HG02973 (cell line): ENCODE results near the gene MAP4K2.
"Not testable (repeated sequence)": the region's sequence is repeated elsewhere in the genome, so short reads cannot be mapped to it uniquely, and the experiment has no call there.

Source experiments
- ATAC-seq: cut with Tn5 transposase; IDR thresholded peaks from one replicate; pipeline ENCODE4 v1.9.1; 2021; ENCODE audit warnings: moderate library complexity; ENCODE audit not compliant: unreplicated experiment

The MAP4K2 gene

DNA sequence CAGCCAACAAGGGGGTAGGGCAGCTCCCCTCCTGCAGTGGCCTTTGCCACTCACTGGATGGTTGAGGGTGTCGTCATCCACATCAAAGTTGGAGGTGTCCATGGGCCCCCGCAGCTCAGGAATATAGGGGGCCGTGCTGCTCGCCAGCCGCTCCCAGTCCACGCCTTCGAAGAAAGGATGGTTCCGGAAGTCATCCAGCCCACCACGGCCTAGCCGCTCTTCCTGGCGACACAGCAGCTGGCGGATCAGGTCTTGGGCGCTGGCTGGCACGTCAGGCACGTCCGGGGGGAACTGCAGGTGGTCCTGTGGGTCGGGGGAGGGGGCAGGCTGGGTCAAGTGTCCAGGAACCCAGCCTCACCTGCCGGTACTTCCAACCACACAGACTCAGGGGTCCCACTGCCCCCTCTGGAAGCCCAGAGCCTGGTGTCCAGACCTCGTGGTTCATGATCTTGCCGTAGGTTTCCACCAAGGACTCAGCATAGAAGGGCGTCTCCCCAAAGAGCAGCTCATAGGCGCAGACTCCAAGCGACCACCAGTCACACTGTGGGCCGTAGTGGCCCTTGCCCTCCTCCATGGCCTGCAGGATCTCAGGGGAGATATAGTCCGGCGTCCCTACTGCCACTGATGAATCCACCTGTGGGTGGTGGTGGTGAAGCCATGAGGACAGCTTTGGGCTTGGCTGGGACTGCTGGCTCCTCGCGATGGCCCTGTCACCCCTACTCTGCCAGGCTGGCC lies 35.8 kb upstream of the MAP4K2 start:
- ATAC-seq, result no peak

DNA sequence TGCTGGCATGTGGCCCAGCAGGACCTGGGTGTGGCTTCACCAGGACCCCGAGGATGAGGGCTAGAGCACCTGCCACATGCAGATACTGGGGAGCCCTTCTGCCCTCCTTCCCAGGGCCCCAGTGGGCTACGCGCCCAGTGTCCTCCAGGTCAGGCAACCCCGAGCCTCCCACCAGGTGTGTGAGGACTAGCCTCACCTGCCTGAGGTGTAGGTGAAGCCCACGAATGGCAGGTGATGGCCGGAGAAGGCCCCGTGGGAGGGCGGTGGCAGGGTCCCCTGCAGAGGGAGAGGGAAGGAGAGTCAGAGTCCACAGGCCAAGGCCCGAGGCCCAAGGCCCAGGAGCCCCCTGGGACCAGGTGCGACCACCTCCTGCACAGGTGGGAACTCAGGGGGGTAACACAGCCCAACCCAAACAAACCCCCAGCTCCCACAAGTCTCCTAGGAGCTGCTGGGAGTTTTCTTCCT lies 34.9 kb upstream of the MAP4K2 start:
- no peak for ATAC-seq

DNA sequence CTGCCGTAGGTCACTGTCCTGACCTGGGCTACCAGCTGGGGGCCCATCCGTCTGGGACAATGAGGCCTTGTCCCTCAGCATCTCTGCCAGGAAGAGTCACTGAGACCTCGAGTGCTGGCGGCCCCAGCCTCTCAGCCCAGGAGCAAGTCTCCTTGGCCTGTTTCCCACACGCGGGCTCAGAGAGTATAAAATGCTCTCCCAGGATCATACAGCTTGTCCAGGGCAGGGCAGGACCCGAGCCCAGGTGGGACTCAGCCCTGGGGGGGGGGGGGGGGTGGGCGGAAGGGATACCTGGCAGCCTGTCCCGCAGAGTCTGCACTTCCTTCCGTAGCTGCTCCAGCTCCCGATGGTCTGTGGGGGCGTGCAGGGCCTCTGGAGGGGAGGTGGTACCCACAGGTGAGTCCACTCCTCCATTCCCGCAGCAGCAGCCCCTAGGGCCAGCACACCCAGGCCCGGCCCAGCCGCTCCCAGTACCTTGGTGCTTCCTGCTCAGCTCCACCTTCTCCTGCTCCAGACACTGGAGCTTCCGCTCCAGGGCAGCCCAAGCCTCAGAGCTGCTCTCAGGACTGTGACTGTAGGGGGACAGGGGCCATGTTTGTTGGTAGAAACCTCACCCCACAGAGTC lies 33.5 kb upstream of the MAP4K2 start:
- no peak for ATAC-seq

DNA sequence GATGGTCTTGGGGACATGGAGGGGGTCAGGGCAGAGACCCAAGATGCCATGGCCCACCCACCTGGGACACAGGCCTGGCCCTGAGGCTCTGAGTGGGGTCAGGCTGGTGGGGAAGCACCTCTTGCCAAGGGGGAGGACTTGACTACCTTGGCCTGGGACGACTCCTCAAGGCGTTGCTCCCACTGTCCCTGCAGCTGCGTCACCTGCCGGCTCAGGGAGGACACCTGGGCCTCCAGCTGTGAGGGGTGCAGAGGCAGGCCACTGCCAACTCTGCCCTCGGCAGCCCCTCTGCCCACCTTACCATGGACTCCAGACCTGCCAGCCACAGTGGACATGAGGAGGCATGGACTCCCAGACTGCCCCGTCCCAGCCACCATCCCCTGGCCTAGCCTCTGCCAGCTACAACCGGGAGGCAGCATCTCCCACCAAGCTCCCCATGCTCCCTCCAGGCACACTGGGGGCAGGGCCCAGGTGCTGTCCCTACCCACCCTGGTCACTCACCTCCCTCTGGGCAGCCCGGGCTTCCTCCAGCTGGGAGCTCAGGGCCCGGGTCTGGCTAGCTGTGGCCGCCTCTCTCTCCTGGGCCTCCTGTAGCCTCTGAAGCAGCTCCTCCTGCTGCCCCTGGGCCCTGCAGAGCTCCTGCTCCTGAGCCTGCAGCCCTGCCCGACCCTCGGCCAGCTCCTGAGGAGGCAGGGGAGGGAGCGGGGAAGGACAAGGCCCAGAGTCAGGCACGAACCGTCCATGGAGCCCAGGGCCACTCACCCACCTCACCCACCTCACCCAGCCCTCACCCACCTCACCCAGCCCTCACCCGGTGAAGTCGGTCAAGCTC lies 32.8 kb upstream of the MAP4K2 start:
- ATAC-seq, result no peak

DNA sequence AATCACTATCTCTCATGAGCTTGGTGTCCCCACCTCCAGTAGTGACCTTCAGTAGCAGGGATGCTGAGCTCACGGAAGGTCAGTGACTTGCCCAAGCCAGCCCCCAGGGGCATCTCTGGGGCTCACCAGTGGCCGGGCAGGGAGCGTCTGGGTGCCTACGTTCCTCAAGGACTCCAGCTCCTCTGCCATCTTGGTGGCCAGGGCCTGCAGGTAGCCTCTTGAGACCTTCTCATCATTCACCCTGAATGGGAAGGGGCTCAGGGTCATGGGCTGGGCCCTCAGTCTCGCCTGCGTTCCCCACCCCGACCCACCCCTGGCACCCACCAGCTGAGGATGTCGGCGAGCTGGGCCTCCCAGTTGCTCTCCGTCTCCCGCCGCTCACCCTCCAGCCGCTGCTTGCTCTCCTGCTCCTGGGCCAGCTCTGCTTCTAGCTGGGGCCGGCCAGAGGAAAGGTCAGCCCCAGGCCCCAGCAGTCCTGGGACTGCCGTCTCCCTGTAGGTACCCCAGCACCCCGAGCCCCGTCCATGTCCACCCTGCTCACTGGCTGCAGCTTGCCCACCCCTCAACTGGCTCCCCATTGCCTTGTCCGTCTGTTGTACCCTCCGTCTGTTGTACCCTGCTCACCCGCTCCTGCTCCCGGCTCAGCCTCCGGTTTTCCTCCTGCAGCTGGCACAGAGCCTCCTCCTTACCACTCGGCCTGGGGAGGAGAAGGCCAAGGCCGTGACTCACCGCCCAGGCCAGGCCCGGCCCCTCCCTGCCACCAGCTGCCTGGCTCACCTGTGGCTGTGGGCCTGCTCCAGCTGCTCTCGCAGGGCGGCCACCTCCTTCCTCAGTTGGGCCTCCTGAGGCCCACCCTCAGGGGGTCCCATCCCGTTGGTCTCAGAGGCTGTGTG lies 32.0 kb upstream of the MAP4K2 start:
- ATAC-seq, result no peak

DNA sequence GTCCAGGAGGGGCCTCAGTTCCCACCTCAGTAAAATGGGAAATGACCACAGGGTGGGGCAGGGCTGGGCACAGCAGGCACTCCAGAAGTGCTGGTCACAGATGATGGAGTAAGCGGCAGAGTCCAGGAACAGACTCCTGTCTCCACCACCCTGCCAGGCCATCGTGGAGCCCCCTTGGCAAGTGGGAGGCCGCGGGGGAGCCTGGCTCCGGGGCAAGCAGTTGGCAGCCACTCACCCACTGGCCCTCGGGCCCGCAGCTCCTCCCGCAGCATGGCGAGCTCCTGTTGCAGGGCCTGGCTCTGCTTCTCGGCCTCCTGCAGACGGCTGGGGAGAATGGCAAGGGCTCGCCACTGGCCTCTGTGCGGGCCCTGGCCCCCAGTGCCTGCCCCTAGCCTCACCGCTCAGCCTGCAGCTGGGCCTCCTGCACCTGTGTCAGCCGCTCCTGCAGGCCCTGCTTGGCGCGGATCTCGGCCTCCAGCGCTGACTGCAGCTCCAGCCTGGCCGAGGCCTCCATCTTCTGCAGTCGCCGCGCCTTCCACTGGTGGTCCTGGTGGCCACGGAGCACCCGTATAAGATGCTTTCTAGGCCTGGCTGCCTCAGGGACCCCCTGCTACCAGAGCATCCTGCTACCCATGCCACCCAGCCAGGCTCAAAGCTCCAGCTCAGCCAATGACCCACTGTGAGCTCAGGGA lies 31.2 kb upstream of the MAP4K2 start:
- ATAC-seq, result no peak

DNA sequence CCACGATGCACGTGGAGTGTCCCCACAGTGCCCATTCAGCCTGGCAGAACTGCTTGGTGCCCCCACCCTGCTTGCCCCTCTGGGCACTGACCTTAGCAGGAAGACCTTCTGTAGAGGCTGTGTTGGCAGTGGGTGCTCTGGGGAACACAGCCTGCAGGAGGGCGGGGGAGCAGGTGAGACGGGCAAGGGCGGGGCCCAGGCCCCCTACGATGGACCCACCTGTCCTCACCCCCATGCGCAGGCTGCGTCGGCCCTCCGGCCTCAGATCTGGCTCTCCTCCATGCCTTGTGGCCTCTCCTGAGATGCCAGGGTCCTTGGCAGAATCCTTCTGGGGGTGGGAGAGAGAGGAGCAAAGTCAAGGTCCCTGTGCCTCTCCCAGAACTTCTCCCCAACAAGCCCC lies 30.5 kb upstream of the MAP4K2 start:
- ATAC-seq, result no peak

DNA sequence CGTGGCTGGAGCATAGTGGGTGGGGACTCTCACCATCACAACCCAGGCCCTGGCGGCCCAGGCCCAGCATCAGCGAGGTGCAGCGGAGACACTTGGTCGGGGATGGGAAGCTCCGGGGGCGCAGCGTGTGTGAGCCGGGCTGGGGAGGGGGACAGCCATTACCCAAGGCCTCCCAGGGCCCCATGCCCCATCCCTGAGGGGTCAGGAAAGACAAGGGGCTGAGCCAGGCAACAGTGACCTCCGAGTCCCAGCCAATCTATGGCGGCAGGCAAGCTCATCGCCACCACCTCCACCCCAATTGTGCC lies 30.1 kb upstream of the MAP4K2 start:
- no peak for ATAC-seq

DNA sequence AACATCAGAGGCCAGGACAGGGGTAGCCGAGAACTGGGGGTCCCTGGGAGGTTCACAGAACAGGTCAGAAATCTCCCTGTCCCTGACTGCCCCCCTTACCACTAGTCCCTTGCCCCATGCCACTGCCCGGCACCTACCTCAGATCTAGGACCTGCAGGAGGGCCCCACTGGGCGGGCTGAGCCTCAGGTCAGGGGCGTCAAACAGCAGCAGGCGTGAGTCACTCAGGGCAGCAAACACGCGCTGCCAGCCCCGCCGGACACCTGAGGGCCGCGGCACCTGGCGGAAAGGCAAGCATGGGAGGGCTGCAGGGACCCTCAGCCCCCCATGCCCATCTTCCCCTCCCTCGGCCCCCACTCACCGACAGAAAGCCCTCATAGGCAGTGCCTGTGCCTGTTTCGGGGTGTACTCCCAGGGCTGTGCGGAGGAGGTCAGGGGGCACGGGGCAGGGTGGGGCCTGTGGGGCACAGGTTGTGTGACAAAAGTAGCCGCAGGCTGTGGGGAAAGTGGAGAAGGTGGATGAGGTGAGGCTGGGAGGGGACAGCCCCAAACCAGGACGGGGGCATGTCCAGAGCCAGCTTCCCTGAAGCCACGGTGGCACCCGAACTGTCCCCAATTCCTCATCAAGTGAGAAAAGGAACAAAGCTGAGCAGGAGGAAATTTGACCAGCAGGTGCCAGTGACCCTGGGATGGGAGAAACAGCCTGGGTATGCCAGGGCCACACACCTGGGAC lies 29.6 kb upstream of the MAP4K2 start:
- no peak for ATAC-seq

DNA sequence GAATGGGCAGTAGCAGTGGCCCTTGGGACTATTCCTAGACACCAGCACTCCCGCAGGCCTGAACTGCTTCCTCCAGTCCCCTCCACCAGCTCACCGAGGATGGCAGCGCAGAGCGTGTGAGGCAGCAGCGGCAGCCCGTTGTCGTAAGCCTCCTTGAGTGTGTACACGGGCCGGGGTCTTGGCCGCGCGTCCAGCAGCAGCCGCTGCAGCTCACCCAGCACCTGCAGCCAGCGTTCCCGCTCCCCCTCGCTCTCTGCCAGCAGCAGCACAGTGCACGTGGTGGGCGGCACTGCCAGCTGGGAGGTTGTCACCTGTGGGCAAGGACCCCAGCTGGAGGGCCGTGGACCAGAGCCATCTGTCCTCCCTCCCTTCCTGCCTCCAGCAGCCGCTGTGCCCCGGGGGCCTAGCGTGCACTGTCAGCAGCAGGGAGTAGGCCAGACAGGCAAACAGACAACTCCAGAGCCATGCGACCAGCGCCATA lies 28.4 kb upstream of the MAP4K2 start:
- no peak for ATAC-seq

DNA sequence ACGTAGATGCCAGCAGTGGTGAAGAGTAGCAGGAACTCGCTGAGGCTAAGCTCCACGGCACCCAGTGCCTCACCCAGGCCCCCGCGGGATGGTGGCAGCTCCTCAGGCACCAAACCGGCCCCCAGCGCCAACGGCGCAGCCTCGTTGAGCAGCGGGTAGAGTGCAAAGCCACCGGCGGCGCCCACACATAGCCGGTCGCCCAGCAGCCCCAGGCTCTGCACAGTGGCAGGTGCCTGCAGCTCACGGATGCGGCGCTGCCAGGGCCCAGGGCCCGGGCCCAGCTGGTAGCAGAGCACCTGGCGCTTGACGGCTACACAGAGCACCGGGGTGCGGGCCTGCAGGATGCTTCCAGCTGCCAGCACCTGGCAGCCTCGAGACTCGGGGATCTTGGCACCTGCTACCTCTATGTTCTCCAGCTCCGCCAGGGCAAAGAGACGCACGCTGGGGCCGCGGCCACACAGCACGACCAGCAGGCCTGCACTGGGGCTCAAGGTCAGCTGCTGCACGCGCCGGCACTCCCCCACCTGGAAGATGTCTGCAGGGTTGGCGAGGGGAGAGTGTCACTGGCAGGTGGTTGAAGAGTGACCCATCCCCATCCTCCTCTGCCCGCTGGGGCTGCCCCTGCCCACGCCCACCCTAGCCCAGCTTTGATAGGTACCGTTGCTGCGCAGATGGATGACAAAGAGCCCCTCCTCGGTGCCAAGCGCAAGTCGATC lies 26.7 kb upstream of the MAP4K2 start:
- ATAC-seq, result no peak

DNA sequence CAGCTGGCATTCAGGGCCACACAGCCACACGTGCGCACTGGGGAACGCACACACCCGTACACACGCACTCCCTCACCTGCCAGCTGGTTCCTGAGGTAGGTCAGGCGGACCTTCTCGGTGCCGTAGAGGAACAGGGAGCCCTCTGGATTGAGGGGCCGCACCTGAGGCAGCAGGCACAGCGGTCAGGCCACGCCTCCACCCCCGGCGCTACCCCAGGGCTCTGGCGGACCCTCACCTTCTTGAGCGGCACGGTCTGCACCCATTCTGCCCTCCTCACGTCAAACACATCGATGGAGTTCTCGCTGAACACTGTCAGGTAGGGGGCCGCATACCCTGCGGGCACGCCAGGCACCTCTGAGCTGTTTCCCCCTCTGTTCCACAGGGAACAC lies 24.4 kb upstream of the MAP4K2 start:
- ATAC-seq, result no peak

DNA sequence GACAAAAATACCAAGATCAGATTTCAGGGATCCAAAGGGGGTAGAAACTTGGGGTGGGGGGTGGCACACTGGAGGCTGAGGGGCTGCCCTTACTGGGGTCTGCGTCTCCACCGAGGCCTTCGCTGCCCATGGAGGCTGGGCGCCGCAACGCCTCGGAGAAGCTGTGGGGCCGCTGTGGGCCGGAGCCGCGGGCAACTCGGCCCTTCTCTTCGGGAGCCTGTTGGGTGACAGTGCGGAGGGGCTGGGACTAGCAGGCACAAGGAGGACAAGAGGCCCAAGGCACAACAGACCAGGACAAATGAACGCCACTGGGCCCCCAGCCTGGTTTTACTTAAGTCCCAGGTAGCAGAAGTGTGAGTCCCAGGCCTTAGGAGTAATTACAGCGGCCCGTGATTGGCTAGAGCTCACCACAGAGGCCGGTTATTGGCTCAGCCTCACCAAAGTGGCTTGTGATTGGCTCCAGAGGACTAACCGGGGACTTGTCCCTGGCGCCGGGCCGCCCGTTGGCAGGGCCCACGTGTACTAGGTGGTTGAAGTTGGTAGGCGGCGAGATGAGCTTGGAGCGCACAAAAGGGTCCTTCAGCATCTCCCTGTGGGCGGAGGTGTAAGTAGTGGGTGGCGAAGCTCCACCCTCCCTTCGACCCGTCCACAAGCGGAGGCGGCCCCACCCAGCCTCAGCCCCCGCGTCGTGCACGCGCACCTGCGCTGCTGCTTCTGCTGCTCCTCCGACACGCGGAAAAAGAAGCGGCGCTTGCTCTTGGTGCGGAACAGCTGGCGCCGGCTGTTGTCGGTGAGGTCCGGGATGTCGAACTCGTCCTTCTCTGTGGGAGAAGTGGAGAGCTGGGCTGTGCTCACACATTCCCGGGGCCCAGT lies 23.8 kb upstream of the MAP4K2 start:
- no peak for ATAC-seq

DNA sequence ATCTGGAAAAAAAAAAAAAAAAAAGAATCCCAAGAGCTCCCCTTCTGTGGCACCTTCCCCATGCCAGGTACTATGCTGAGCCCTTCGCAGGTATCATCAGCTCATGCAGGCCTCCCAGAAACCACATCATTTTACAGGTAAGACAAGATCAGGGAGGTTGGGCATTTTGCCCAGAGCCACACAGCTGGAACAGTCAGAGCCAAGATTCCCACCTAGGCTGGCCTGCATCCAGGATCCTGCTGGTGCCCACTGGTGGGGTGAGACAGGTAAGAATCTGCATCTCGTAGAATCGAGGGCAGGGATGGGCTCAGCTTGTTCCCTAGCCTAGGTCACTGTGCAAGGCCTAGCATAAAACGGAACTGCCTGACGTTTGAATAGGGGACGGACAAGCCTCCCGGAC lies 23.0 kb upstream of the MAP4K2 start:
- ATAC-seq, result no peak

DNA sequence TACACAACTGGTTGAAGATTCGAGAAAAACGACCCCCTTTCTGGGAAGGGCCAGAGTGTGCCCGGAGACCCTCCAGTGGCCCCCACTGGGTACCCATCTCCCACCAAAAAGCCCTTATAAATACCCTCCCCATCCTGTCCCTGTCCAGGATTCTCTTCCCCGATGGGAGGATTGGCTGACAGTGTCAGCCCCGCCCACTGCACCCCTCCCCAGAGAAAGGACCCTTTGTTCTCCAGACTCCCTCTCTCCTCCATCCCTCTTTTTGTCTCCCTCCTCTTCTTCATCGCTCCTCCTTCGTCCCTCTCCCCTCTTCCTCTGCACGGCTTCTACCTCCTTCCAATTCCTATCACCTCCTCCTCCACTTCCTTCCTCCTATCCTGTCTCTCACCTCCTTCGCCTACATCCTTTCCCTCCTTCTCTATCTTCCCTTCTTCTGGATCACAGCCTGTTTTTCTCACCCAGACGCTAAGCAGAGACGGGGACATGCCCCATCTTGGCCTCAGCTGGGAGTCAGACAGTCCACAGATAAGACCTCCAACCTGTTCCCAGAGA lies 20.6 kb upstream of the MAP4K2 start:
- ATAC-seq, result no peak

DNA sequence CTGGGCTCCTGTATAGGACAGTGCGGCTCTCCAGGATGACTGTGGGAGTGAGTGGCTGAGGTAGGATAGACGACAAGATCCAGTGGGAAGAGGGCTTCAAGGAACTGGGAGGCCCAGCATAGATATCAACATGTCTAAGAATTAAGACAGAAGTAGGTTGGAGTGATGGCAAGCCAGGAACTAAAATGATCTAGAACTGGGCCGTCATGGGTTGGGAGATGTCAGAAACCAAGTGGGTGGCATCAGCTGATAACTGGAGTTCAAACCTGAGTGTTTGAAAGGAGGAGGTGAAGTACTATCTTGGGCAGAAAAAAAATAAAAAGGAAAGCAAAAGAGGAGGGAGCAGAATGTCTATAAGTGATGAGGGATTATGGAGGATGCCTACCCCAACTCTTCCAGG lies 14.5 kb upstream of the MAP4K2 start:
- ATAC-seq, result no peak

DNA sequence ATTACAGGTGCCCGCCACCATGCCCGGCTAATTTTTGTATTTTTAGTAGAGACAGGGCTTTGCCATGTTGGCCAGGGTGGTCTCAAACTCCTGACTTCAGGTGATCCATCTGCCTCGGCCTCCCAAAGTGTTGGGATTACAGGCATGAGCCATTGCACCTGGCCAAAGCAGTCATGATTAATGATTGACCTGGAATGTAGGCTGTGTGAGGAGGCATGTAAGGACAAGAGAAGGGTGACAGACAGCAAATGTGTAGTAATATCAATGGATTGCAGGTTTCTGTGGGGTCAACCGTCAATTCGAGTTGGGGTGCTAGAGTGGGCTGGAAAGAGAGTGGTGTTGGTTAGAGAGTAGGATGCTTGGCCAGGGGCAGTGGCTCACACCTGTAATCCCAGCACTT lies 12.4 kb upstream of the MAP4K2 start:
- not testable (repeated sequence) for ATAC-seq

DNA sequence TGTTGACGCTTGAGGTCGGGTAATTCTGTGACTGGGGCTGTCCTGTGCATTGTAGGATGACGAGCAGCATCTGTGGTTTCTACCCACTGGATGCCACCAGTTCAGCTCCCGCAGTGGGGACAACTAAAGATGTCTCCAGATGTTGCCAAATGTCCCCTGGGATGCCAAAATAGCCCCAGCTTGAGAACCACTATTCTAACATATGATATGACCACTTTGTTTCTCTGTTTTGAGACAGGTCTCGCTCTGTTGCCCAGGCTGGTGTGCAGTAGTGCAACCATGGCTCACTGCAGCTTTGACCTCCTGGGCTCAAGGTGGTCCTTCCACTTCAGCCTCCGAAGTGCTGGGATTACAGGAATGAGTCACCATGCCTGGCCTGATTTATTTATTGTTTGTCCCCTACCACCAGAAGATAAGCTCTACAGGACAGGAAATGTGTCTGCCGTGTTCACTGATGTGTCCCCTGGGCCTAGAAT lies 11.7 kb upstream of the MAP4K2 start:
- ATAC-seq, result peak; percentile 43
